ENCODE results near the gene UNC93B1. TPM values are rescaled to one million over a fixed set of nuclear protein-coding genes. Genes with fewer than 3 reads are reported as not detected.

Gene UNC93B1
- polyA plus RNA-seq, 2 of the 4 experiments (the other 2 are of a cell fraction) = 49.4 to 51.2 TPM

GRCh38 chr11:68030318-68031143 is 26.6 kb upstream of the UNC93B1 start, which contains the start of gene NDUFS8:
Gene NDUFS8, plus strand, starts transcription at chr11:68030681. Its CDS starts 1,471 bp downstream, at chr11:68032152.
- Histone ChIP-seq H3K4me2 (peak within 1 kb of the TSS; percentile 88), H3K4me1 (peaks cover 68% of the 10 kb centered on the region), H3K27ac (peak within 1 kb of the TSS; percentile 94 to 98), H3K9me3 (no peaks in the 10 kb centered on the region), H3K4me3 (peak within 1 kb of the TSS; percentile 94)
- DNase-seq (ENCODE audit: low read depth in 1 of 2, low spot score in 1 of 2) (peak; percentile 99), ATAC-seq (peak; percentile 78 to 91), FAIRE-seq (peak; percentile 85)
- WGBS (ENCODE audit: missing lambda C conversion rate) = under 1% methylated on average over 29 of the region's 56 CpGs
- POLR2A ChIA-PET = interaction anchor here (0.6 to 2.5 kb wide), 4 partner anchors 11 to 179 kb away, joined by 3 to 16 read pairs (median 10); partner anchors contain the start of gene ALDH3B1
- CTCF ChIA-PET = interaction anchor here (1.1 to 12.3 kb wide), 4 partner anchors 9 to 24 kb away, joined by 3 to 204 read pairs (median 10); partner anchors contain the start of genes ALDH3B1 and UNC93B1
- TF ChIP-seq, protein P1, sequence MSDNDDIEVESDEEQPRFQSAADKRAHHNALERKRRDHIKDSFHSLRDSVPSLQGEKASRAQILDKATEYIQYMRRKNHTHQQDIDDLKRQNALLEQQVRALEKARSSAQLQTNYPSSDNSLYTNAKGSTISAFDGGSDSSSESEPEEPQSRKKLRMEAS (IDR thresholded peaks at IDR 0.05) = peak; percentile 27; the same call in 1 of the 2 replicates
- no peak for TF ChIP-seq EHMT2 (IDR thresholded peaks at IDR 0.05; ENCODE audit: low read depth)
- peak; percentile 64 for TF ChIP-seq POLR2A (IDR thresholded peaks at IDR 0.05; ENCODE audit: low read length)
- no peak for TF ChIP-seq ZFP36 (IDR thresholded peaks at IDR 0.05; ENCODE audit: borderline replicate concordance, partially characterized antibody)
- no peak for TF ChIP-seq HOXA7 (CRISPR knock-in tag; IDR thresholded peaks at IDR 0.05)
- TF ChIP-seq KDM1A (IDR thresholded peaks at IDR 0.05; ENCODE audit: low read depth) = no peak
- TF ChIP-seq HOXB5 (CRISPR knock-in tag; IDR thresholded peaks at IDR 0.05) = peak; percentile 97
- TF ChIP-seq JUN (IDR thresholded peaks at IDR 0.05) = peak in 1 of 2 experiments; percentile 38; a peak in 1 of 5 replicates
- no peak for TF ChIP-seq BHLHE40 (IDR thresholded peaks at IDR 0.05; ENCODE audit: low read depth, low read length)
- no peak for TF ChIP-seq EP300 (IDR thresholded peaks at IDR 0.05)
- no peak for TF ChIP-seq HOXB13 (CRISPR knock-in tag; IDR thresholded peaks at IDR 0.05; ENCODE audit: low read depth)
- TF ChIP-seq HEYL (CRISPR knock-in tag; IDR thresholded peaks at IDR 0.05) = no peak
- no peak for TF ChIP-seq NFE2L2 (conservative IDR thresholded peaks at IDR 0.05; ENCODE audit: low read length)
- no peak for TF ChIP-seq ESRRA (IDR thresholded peaks at IDR 0.05; ENCODE audit: borderline replicate concordance, low read length)
- no peak for TF ChIP-seq NR3C1 (IDR thresholded peaks at IDR 0.05)
- no peak for TF ChIP-seq ELK1 (IDR thresholded peaks at IDR 0.05; ENCODE audit: low read depth, low read length)
- TF ChIP-seq, protein P2, sequence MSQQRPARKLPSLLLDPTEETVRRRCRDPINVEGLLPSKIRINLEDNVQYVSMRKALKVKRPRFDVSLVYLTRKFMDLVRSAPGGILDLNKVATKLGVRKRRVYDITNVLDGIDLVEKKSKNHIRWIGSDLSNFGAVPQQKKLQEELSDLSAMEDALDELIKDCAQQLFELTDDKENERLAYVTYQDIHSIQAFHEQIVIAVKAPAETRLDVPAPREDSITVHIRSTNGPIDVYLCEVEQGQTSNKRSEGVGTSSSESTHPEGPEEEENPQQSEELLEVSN (IDR thresholded peaks at IDR 0.05; ENCODE audit: borderline replicate concordance, low read depth) = no peak
- TF ChIP-seq RCOR1 (IDR thresholded peaks at IDR 0.05; ENCODE audit: low read depth, low read length) = no peak
- no peak for TF ChIP-seq CHD2 (IDR thresholded peaks at IDR 0.05; ENCODE audit: low read length, partially characterized antibody)
- TF ChIP-seq EHF (CRISPR knock-in tag; IDR thresholded peaks at IDR 0.05) = no peak
- TF ChIP-seq CTCF (IDR thresholded peaks at IDR 0.05) = no peak
- TF ChIP-seq PHF8 (IDR thresholded peaks at IDR 0.05; ENCODE audit: borderline replicate concordance, low read depth) = peak; percentile 80
- peak; percentile 64; the same call in 1 of the 2 replicates for TF ChIP-seq KDM5A (IDR thresholded peaks at IDR 0.05)
- TF ChIP-seq, protein P3, sequence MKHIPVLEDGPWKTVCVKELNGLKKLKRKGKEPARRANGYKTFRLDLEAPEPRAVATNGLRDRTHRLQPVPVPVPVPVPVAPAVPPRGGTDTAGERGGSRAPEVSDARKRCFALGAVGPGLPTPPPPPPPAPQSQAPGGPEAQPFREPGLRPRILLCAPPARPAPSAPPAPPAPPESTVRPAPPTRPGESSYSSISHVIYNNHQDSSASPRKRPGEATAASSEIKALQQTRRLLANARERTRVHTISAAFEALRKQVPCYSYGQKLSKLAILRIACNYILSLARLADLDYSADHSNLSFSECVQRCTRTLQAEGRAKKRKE (CRISPR knock-in tag; IDR thresholded peaks at IDR 0.05; ENCODE audit: low read depth) = no peak
- no peak for TF ChIP-seq GATA3 (IDR thresholded peaks at IDR 0.05; ENCODE audit: borderline replicate concordance)
- TF ChIP-seq, protein P4, sequence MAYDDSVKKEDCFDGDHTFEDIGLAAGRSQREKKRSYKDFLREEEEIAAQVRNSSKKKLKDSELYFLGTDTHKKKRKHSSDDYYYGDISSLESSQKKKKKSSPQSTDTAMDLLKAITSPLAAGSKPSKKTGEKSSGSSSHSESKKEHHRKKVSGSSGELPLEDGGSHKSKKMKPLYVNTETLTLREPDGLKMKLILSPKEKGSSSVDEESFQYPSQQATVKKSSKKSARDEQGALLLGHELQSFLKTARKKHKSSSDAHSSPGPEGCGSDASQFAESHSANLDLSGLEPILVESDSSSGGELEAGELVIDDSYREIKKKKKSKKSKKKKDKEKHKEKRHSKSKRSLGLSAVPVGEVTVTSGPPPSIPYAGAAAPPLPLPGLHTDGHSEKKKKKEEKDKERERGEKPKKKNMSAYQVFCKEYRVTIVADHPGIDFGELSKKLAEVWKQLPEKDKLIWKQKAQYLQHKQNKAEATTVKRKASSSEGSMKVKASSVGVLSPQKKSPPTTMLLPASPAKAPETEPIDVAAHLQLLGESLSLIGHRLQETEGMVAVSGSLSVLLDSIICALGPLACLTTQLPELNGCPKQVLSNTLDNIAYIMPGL (CRISPR knock-in tag; IDR thresholded peaks at IDR 0.05; ENCODE audit: borderline replicate concordance) = no peak
- TF ChIP-seq ZC3H11A (IDR thresholded peaks at IDR 0.05) = no peak
- TF ChIP-seq RNF2 (IDR thresholded peaks at IDR 0.05; ENCODE audit: borderline replicate concordance, low read depth) = no peak
- TF ChIP-seq MAFK (IDR thresholded peaks at IDR 0.05; ENCODE audit: partially characterized antibody) = no peak
- no peak for TF ChIP-seq CBX8 (IDR thresholded peaks at IDR 0.05)
- TF ChIP-seq CHD4 (IDR thresholded peaks at IDR 0.05; ENCODE audit: borderline replicate concordance) = no peak
- 0 out of 2 replicates have a peak, but pooled peaks have one; percentile 34 for TF ChIP-seq POLR2AphosphoS2 (conservative IDR thresholded peaks at IDR 0.05; ENCODE audit: low read length)
- TF ChIP-seq ZNF302 (CRISPR knock-in tag; IDR thresholded peaks at IDR 0.05) = no peak
- TF ChIP-seq TFCP2L1 (CRISPR knock-in tag; IDR thresholded peaks at IDR 0.05) = no peak
- no peak for TF ChIP-seq FOSL2 (IDR thresholded peaks at IDR 0.05)
- no peak for TF ChIP-seq FOSL2 (CRISPR knock-in tag; IDR thresholded peaks at IDR 0.05)

Data from A549 (cell line).